Skeletal muscle satellite cell (primary cell): ENCODE measurements around the gene TNFRSF8.
"Not testable (repeated sequence)": the region's sequence is repeated elsewhere in the genome, so short reads cannot be mapped to it uniquely, and the experiment has no call there.

Source experiments
- H3K27me3 ChIP-seq: 2 replicates; pipeline ENCODE4 v1.7.0; 2013; ENCODE audit warnings: low read length; ENCODE audit not compliant: control insufficient read depth, insufficient read depth
- H3K36me3 ChIP-seq: 2 replicates; pipeline ENCODE4 v1.7.0; 2013; ENCODE audit warnings: mild to moderate bottlenecking, control low read depth, low read length; ENCODE audit not compliant: insufficient read depth
- H3K4me1 ChIP-seq: 2 replicates; pipeline ENCODE4 v1.7.0; 2013; ENCODE audit warnings: low read length; ENCODE audit not compliant: control insufficient read depth, insufficient read depth
- H3K4me2 ChIP-seq: 2 replicates; pipeline ENCODE4 v1.7.0; 2013; ENCODE audit warnings: mild to moderate bottlenecking, low read length
- H3K4me3 ChIP-seq: 2 replicates; pipeline ENCODE4 v1.7.0; 2013; ENCODE audit warnings: low read length
- H3K9ac ChIP-seq: 2 replicates; pipeline ENCODE4 v1.7.0; 2013; ENCODE audit warnings: mild to moderate bottlenecking, low read depth, low read length, moderate library complexity
- H3K9me3 ChIP-seq: replicated peaks from 2 replicates; pipeline ENCODE4 v1.7.0; 2013; ENCODE audit warnings: mild to moderate bottlenecking, control low read depth, low read length

Gene TNFRSF8

GRCh38 chr1:12040457-12041051 is 22.5 kb upstream of the TNFRSF8 start:
- H3K4me1 ChIP-seq = peaks cover 10% of the 10 kb centered on the region

GRCh38 chr1:12044187-12044877 is 18.8 kb upstream of the TNFRSF8 start:
- not testable (repeated sequence) for H3K9ac ChIP-seq, H3K4me3 ChIP-seq, H3K36me3 ChIP-seq, H3K9me3 ChIP-seq
- H3K27me3 ChIP-seq = peaks cover 14% of the 10 kb centered on the region
- peak overlapping the region; percentile 28 for H3K4me2 ChIP-seq
- H3K4me1 ChIP-seq = peaks cover 18% of the 10 kb centered on the region

More at GRCh38 chr1:12040457-12041051, 22.5 kb upstream of the TNFRSF8 start:
- no peak overlapping the region for H3K9ac ChIP-seq
- H3K4me2 ChIP-seq = no peak overlapping the region
- peaks cover 6% of the 10 kb centered on the region for H3K27me3 ChIP-seq
- H3K4me3 ChIP-seq = no peak overlapping the region
- H3K9me3 ChIP-seq = no peaks in the 10 kb centered on the region
- H3K36me3 ChIP-seq = no peaks in the 10 kb centered on the region

DNA sequence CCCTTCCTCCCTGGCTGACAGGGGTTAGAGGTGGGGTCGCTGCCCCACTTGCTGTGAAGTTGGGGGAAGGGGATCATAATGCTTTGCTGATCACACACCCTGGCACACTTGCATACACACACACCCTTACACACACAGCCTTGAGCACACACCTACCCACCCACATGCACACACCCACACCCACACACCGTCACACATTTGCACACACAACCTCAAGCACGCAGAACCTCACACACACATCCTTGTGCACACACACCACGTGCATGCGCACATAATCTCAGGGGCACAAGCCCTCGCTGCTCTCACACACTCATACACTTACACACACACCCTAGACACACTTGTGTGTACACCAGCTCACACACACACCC is 16.4 kb upstream of the TNFRSF8 start:
- Histone ChIP-seq H3K4me1 (peaks cover 19% of the 10 kb centered on the region), H3K36me3 (no peaks in the 10 kb centered on the region), H3K4me2 (no peak overlapping the region), H3K27me3 (peaks cover 14% of the 10 kb centered on the region), H3K9me3 (no peaks in the 10 kb centered on the region), H3K9ac (no peak overlapping the region), H3K4me3 (no peak overlapping the region)

DNA sequence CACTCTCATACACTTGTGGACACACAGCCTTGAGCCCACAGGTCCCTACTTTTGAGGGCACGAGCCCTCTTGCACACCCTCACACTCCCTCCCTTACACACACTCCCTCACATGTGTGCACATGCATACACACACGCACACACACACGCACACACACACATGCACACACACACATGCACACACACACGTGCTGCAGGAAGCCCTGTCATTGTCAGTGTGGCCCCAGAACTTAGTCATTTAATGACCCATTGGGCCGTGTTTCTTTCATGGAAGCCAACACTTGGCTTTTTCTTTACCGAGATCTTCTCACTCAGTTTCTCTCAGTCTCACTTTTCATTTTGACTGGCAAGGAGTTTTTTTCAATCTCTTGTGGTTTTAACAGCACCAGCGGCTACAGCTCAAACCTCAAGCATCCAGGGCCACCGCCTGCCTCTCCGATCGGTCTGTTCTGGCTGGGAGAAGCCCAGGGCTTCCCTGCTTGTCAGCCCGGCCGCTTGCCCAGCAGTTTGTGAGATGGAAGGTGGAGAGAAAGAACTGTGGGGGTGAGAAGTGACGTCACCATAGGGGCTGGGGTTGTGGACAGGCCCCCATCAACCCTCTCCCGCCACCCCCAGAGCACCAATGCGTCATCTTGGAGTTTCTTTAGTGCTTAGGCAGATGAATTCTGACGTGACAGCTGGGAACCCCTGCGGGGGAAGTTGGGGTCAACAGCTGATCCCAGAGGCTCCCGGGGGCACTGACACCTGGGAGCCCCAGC is 15.8 kb upstream of the TNFRSF8 start:
- Histone ChIP-seq H3K27me3 (peaks cover 14% of the 10 kb centered on the region), H3K4me2 (peak overlapping the region; percentile 42), H3K4me1 (peaks cover 24% of the 10 kb centered on the region), H3K4me3 (no peak overlapping the region), H3K9me3 (no peaks in the 10 kb centered on the region), H3K36me3 (no peaks in the 10 kb centered on the region), H3K9ac (no peak overlapping the region)

GRCh38 chr1:12048372-12048771 is 14.7 kb upstream of the TNFRSF8 start:
- Histone ChIP-seq H3K4me3 (no peak overlapping the region), H3K4me1 (peaks cover 25% of the 10 kb centered on the region), H3K4me2 (no peak overlapping the region), H3K9me3 (no peaks in the 10 kb centered on the region), H3K9ac (no peak overlapping the region), H3K27me3 (peaks cover 14% of the 10 kb centered on the region), H3K36me3 (no peaks in the 10 kb centered on the region)

- H3K36me3 ChIP-seq = no peaks in the 10 kb centered on the region
- H3K4me2 ChIP-seq = no peak overlapping the region
- H3K9me3 ChIP-seq = no peaks in the 10 kb centered on the region
- H3K27me3 ChIP-seq = peaks cover 14% of the 10 kb centered on the region
- peaks cover 18% of the 10 kb centered on the region for H3K4me1 ChIP-seq
- no peak overlapping the region for H3K9ac ChIP-seq
- H3K4me3 ChIP-seq = no peak overlapping the region
Observed at GRCh38 chr1:12049616-12050015, 13.5 kb upstream of the TNFRSF8 start.

GRCh38 chr1:12051361-12051760 is 11.7 kb upstream of the TNFRSF8 start:
- no peaks in the 10 kb centered on the region for H3K9me3 ChIP-seq
- no peak overlapping the region for H3K4me3 ChIP-seq
- no peak overlapping the region for H3K4me2 ChIP-seq
- peaks cover 15% of the 10 kb centered on the region for H3K4me1 ChIP-seq
- no peaks in the 10 kb centered on the region for H3K36me3 ChIP-seq
- peaks cover 8% of the 10 kb centered on the region for H3K27me3 ChIP-seq
- no peak overlapping the region for H3K9ac ChIP-seq

DNA sequence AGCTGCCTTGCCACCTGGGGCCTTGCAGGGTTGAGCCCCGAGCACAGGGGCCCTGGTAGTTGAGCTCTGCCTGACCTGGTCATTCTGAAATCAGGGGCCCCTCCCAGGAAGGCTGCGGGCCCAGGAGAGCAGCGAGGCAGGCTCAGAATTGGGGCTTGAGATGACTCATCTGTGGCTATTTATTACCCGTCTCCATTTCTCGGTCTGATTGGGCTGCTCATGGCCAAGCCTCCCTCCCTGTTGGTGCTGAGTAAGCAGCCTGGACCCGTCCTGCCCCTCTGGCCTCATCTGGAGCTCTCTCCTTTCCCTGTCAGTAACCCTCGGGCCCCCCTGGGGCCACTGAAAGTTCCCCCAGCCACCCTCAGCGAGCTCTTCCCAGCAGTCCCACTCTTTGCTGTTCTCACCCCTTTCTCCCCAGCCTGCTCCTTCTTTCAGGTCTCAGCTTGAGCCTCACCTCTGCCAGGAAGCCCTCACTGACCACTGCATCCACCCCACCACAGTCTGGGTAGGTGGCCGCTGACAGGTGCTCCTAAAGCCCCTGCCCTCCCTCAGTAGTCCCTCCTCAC is 11.0 kb upstream of the TNFRSF8 start:
- Histone ChIP-seq H3K4me2 (peak overlapping the region; percentile 59), H3K4me3 (no peak overlapping the region), H3K9ac (no peak overlapping the region), H3K36me3 (no peaks in the 10 kb centered on the region), H3K27me3 (peaks cover 8% of the 10 kb centered on the region), H3K9me3 (no peaks in the 10 kb centered on the region), H3K4me1 (peaks cover 14% of the 10 kb centered on the region)

- peaks cover 8% of the 10 kb centered on the region for H3K4me1 ChIP-seq
- H3K27me3 ChIP-seq = peaks cover 4% of the 10 kb centered on the region
- H3K9me3 ChIP-seq = no peaks in the 10 kb centered on the region
- no peaks in the 10 kb centered on the region for H3K36me3 ChIP-seq
- H3K4me2 ChIP-seq = no peak overlapping the region
- H3K4me3 ChIP-seq = no peak overlapping the region
- H3K9ac ChIP-seq = no peak overlapping the region
Observed at GRCh38 chr1:12052997-12053686, 10.0 kb upstream of the TNFRSF8 start.

- H3K4me1 ChIP-seq = peaks cover 8% of the 10 kb centered on the region
- H3K9me3 ChIP-seq = no peaks in the 10 kb centered on the region
- H3K4me2 ChIP-seq = no peak overlapping the region
- H3K9ac ChIP-seq = no peak overlapping the region
- H3K4me3 ChIP-seq = no peak overlapping the region
- H3K36me3 ChIP-seq = no peaks in the 10 kb centered on the region
- peaks cover 4% of the 10 kb centered on the region for H3K27me3 ChIP-seq
Observed at GRCh38 chr1:12053752-12054548, 9.2 kb upstream of the TNFRSF8 start.
